H4 (cell line): ENCODE results near the gene DGCR2. TPM values are rescaled to one million over a fixed set of nuclear protein-coding genes. Genes with fewer than 3 reads are reported as not detected.
"Not testable (repeated sequence)": the region's sequence is repeated elsewhere in the genome, so short reads cannot be mapped to it uniquely, and the experiment has no call there.

Experiments used
- DNase-seq: peaks from one replicate; pipeline ENCODE4 v3.0.0-alpha.2; 2015; ENCODE audit warnings: low spot score
- total RNA-seq: library from RNA; depleted of rRNA; stranded (reverse); fragments of >200 nt; shearing (Covaris generic); gene quantifications from 2 replicates; pipeline ENCODE4 v1.2.3, GENCODE V29; 2014

DGCR2 gene
- total RNA-seq, 1 experiment from 2014 or later, result 19.1 TPM

DNA sequence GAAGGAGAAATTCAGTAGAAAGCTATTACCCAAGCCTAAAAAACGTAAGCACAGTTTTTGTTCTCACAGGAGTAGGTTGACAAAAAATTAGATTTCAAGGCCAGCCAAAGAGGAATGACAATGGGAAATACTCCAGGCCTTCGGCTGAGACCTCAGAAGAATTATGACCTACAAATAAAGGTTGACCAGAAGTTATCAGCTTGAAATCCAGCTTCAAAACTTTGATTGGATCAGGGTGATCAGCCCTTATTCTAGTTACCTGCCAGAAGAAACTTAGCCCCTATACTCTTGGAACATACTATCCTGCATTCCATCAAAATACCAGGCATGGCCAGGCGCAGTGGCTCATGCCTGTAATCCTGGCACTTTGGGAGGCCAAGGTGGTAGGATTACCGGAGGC lies 117.7 kb downstream of the DGCR2 start:
- DNase-seq, result no peak

DNA sequence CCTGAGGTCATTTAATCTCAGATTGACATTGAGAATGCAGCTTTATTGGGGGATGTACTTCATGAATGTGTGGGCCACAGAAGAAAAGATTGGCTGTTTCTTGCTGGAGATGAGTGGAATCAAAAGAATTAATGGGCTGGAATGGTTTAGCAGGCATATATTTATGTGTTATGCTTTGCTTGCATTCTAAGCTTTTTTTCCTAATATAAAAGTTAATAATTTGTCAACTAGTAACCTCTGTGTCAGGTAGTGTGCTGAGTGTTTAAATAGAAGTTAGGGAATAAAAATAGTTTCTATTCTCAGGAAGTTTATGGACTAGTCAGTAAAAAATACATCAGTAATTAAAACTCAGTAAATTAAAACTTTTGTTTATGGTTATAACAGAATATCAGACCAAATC lies 118.7 kb downstream of the DGCR2 start:
- DNase-seq, result no peak

DNA sequence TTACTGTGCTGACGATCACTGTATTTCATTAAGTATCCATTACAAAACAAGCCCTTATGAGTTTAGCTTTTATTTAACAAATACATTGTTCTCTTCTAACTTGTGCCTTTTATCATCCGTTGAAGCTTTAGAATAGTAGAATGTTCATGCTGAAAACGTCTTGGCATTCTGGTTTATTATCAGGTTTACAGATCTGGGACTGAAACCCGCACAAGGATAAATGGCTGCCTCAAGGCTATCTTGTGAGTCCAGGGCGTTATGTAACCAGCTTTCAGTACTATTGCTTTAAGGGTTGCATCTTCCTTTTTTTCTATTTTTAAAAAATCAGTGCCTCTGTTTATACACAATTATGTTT lies 119.6 kb downstream of the DGCR2 start:
- DNase-seq, result no peak

DNA sequence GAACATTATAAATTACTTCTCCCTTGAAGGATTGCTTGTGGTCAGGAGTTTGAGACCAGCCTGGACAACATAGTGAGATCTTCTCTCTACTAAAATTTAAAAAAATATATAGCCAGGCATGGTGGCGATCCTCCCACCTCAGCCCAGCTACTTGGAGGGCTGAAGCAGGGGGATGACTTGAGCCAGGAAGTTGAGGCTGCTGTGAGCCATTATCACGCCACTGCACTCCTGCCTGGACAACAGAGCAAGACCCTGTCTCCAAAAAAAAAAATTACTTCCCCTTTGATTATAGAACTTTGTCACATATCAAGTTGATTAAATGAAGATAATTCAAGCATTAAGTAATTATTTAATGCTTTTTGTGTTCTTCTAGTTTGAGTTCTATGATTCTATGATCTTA lies 121.0 kb downstream of the DGCR2 start:
- no peak for DNase-seq

DNA sequence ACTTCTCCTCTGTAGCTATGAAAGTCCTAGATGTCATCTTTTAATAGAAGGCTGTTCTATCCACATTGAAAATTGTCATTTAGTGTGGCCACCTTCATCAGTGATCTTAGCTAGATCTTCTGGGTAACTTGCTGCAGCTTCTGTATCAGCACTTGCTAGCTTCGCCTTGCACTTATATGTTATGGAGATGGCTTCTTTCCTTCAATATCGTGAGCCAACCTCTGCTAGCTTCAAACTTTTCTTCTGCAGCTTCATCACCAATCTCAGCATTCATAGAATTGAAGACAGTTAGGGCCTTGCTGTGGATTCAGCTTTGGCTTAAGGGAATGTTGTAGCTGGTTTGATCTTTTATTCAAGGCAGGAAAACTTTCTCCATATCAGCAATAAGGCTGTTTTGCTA lies 122.1 kb downstream of the DGCR2 start:
- not testable (repeated sequence) for DNase-seq

DNA sequence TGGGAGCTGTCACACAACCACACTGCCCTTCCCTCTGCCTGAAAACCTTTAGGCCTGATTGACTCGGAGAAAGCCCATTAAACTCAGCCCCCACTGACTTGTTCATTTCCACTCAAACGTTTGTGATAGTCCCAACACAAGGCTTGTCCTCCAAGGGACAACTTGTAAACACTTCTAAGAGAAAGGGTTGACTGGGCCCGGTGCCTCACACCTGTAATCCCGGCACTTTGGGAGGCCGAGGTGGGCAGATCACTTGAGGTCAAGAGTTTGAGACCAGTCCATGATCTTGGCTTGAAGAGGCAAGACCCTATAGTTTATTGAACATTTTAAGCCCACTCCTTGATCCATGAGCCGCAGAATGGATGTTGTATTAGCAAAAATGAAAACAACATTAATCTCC lies 122.8 kb downstream of the DGCR2 start:
- no peak for DNase-seq

DNA sequence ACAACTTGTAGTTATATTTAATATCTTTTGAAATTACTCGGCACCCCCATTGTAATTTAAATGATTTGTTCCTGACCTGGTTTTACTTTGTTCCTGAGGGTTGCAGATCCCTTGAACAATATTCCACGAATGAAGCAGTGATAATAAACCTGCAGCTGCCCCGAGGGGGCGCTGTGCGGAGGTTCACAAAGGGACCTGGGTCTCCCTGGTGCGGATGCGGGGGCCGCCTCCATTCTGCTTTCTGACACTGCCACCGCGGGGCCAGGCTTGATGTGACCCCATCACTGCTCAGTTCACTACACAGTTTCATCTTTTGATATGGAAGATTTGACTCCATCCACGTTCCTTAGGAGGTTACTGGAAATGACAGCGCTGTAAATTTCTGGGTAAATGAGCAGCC lies 123.2 kb downstream of the DGCR2 start:
- DNase-seq, result no peak

DNA sequence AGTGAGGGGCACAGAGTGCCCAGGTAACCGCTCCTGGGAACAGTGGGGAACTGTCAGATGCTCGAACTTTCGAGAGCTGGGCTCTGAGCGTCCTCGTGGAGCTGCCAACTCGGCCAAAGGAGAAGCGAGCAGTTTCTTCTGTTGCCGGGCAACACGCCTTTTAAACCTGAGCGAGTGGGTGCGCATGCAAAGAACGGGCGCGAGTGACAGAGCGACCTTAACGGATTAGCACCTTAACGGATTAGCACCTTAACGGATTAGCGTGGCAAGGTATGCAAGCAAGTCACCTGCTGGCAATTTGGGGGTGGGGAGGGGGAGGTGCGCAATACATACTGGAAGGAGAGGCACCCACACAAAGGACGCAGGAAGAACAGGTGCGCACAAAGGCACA lies 124.3 kb downstream of the DGCR2 start:
- no peak for DNase-seq

DNA sequence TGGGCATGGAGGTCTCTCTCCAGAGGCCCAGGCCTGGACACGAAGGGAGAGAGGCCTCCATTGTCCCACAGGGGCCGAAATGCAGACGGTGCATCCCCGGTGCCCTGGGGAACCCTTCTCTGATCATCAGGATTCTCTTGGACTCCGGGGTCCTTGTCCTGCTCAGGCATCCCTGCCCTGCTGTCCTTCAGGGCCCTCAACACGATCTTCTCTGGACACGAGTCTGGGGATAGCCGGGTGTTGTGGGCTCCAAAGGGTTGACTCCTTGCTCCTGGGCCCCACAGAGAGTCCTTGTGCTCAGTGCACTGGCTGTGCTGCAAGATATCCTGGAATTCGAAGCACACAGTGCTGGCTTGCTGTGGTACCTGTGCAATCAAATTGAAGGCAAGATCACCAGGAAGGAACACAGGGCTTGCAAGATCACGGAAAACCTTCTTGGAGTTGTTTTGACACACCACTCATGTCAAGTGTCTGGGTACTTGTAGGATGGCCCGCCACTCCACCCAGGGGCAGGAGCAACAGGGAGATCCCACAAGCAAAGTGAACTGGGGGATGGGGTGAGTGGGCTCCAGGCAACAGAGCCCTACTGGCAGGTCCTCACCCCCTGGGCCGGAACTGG lies 124.8 kb downstream of the DGCR2 start:
- no peak for DNase-seq

DNA sequence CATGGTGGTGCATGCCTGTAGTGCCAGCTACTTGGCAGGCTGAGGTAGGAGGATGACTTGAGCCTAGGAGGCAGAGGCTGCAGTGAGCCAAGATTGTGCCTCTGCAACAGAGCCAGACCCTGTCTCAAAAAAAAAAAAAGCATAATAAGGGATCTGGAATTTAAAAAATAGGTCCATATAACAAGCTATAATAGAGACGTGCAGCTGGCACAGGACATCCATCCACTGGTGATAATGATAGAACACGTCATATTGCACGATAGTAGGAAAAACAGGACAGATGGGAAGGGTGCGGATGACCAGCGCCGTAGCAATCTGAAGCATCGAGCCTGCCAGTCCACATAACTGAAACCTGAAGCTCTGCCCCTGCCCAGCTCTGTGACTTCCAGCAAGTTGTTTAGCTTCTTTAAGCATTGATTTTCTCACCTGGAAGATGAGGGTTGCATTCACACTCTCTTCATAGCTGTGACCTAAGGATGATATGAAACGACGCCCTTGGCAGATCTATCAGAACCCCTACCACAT lies 125.8 kb downstream of the DGCR2 start:
- no peak for DNase-seq

DNA sequence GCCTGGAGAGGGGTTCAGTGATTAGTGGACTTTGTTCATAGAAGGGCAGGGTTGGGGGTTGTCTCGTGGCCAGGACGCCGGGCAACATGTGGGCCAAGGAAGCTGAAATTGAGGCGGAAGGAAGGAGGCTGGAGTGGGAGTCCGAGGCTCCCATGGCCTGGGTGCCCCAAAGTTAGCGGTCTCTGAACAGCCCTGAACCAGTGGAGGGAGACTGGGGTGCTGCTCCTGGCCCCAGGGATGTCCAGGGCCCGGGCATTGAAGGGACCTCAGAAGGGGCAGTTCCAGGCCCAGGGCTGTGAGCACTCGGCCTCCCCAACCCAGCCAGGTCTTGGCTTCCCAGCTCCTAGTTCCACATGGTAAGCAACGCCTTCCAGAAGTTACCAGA lies 126.9 kb downstream of the DGCR2 start:
- DNase-seq, result no peak

DNA sequence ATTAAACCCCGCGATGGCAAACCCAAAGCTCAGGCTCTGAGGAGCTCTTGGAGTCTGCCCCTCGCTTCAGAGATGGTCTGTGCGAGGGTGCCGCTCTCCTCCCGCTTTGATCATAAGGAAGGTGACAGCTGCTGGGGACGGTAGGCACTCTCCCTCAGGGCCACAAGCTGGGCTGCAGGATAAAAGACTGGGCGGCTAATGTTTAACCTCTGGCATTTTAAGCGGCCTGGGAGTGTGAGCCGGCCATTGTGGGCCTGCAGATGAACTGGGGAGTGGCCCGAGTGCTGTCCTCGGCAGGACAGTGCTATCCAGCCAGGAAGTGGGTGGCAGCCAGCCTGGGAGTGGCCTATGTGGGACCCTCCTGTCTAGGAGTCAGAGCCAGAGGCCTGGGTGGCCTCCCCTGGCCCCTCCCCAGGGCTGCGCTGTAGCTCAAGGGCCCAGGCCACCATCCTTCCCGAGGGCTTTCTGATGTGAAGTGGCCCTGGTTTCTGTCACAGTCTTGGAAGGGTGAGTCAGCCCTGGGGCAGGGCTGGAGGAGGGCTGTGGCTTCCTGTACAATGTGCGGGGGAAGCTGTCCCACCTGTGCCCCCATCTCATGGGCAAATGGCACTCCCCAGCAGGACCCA lies 127.4 kb downstream of the DGCR2 start:
- DNase-seq, result no peak

DNA sequence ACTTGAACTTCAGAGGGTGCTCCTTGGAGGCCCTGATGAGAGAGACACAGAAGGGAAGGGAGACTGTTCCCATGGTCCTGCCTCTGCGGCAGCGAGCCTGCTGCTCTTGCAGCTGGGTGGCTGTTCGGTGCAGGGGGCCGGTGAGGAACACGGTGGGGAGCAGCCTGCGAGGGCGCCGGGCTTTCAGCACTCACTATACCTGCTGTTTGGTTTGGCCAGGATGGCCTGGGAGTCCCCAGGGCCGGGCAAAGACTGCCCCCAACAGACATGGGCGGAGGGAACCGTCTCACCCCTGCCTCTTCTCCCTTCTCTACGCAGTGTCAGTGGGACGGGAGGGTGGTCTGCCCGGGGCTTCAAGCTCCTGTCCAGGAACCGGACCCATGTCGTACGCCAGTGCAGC lies 128.2 kb downstream of the DGCR2 start:
- no peak for DNase-seq

DNA sequence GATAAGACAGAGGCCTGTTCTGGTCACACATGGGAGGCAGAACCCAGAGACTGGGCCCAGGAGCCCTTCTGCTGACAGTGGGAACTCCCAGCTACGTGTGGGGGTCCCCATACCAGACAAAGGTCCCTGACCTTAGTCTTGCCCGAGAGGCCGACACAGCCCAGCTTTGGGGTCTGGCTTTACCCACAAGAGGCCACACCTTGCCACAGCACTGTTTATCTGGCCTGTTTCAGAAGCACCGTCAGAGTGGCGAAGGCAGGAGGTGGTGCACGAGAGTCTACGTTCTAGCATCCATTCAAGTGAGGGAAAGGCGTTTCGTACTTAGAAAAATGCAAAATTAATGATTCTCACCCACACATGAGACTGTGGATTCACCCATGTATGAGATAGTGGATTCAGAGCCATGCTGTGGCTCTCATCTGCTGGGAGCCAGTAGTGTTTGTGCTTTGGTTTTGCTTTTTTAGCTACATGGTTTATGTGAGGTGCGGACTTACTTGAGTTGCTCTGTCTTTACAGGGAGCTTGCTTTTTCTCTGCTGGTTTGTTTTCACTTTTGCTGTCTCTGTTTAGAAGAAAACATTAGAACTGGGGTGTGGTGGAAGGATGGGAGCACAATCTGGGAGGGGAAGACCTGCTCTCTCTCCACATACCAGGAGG lies 129.5 kb downstream of the DGCR2 start:
- no peak for DNase-seq

DNA sequence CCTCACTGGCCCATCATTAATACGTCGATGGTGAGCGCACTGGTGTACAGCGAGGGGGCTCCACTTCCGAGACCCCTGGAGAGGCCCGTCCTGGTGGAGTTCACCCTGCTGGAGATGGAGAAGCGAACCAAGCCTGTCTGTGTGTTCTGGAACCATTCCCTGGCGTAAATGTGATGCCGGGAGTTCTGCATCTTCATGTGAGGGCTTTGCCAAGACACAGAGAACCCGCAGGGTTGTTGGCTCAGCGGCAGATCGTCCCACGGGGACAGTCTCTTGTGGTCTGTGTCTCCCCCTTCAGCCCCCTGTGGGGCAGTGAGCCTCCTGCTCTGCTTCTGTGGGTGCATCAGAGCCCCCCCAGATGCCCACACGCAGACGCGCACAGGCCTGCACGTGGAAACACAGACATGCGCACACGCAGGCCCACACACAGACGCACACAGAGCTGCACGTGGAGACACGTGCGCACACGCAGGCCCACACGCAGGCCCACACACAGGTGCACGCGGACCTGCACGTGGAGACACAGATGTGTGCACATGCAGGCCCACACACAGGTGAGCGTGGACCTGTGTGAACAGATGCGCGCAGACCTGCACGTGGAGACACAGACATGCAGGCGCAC lies 130.3 kb downstream of the DGCR2 start:
- DNase-seq, result no peak

DNA sequence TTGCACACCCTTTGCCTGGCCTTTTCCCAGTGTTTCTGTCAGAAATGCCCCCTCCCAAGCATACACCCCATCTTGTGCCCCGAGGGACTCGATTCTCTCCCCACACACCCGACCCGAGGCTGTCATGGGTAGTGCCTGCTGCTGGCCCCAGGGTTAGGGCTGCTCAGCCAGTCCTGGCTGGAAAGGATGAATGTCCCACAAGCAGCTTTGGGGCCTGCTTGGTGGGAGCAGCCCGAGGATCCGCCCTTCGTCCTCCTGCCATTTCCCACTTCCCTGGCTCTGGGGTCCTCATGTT lies 131.1 kb downstream of the DGCR2 start:
- DNase-seq, result no peak

DNA sequence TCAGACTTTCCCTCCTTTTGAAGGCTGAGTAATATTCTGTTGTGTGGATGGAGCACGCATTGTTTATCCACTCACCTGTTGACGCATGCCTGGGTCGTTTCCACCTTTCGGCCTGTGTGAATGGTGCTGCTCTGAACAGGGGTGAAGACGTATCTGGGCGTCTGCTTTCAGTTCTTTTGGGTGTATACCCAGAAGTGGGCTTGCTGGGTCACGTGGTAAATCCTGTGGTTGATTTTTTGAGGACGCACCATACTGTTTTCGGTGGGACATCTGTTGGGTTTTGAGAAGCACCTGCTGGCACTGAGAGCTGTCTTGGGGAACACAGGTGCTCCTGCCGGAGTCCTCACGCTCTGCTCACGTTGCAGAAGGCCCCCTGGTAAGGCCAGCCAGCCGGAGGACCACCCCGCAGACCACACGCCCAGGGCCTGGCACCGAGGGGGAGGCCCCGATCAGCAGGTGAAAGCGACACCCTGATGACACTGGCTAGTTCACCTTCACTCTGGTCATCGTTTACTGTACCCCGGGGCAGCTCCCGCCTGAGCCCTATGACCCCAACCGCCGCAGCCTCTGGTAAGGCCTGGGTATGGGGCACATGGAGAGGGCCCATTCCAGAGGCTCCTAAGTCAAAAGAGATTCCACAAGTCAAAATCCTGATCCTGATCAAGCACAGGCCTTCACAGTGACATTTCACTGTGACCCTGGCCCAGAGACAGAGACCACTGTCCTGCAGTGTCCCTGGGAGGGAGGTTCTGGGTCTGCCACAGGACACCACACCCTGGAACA lies 131.7 kb downstream of the DGCR2 start:
- DNase-seq, result no peak

DNA sequence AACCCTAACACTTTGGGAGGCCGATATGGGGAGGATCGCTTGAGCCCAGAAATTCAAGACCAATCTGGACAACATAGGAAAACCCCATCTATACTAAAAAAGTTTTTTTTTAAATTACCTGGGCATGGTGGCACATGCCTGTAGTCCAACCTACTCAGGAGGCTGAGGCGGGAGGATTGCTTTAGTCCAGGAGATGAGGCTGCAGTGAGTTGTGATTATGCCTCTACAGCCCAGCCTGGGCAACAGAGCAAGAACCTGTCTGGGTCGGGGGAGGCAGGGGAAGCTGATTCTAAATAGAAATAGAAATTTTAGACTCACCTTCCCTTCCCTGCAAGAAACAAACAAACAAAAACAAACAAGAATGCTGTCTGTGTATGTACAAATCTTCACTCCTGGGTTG lies 133.3 kb downstream of the DGCR2 start:
- DNase-seq, result no peak

DNA sequence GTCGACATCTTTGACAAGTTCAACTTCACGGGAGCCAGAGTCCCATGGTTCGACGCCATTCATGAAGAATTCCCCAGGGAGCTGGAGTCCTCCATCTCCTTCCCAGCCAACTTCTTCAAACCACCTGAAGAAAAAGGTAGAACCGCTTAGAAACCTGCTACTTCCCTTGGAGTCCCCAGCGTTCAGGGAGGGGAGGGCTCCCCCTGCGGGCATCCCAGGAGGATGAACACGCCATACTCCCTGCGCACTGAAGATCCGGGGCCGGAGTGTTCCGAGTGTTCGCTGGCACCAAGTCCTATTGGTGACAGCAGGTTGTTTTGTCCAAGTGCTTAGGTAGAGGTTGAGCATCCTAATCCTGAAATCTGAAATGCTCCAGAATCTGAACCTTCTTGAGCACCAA lies 134.4 kb downstream of the DGCR2 start:
- no peak for DNase-seq

DNA sequence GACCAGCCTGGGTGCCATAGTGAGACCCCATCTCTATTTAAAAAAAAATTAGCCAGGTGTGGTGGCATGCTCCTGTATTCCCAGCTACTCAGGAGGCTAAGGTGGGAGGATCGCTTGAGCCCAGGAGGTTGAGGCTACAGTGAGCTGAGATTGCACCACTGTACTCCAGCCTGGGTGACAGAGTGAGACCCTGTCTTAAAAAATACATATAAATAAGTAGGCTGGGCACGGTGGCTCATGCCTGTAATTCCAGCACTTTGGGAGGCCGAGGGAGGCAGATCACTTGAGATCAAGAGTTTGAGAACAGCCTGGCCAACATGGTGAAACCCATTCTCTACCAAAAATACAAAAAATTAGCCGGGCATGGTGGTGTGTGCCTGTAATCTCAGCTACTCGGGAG lies 135.1 kb downstream of the DGCR2 start:
- not testable (repeated sequence) for DNase-seq
